Midbrain (tissue), 1 donor: Measurements from ENCODE around the gene ARL15.

Experiments used
- DNase-seq: peaks from one replicate; lab custom pipeline; 2025; lab: John Stamatoyannopoulos, UW

Gene ARL15

GRCh38 chr5:54030981-54031380, 279.4 kb downstream of the ARL15 start:
- DNase-seq, result no peak

- DNase-seq, result no peak
Observed at GRCh38 chr5:54024466-54024865, 285.9 kb downstream of the ARL15 start.

GRCh38 chr5:54022223-54022622, 288.1 kb downstream of the ARL15 start:
- no peak for DNase-seq

GRCh38 chr5:54021431-54022164, 288.8 kb downstream of the ARL15 start:
- DNase-seq, result no peak

GRCh38 chr5:54018438-54018837, 291.9 kb downstream of the ARL15 start:
- DNase-seq, result no peak

GRCh38 chr5:54017580-54017979, 292.8 kb downstream of the ARL15 start:
- no peak for DNase-seq

GRCh38 chr5:54013556-54014194, 296.7 kb downstream of the ARL15 start:
- no peak for DNase-seq

GRCh38 chr5:54009828-54010227, 300.5 kb downstream of the ARL15 start:
- no peak for DNase-seq

- no peak for DNase-seq
Observed at GRCh38 chr5:54009357-54009756, 301.0 kb downstream of the ARL15 start.

- DNase-seq, result no peak
Observed at GRCh38 chr5:54007827-54008777, 302.3 kb downstream of the ARL15 start.

- no peak for DNase-seq
Observed at GRCh38 chr5:54004697-54005096, 305.7 kb downstream of the ARL15 start.

- DNase-seq, result no peak
Observed at GRCh38 chr5:54002779-54003178, 307.6 kb downstream of the ARL15 start.

- DNase-seq, result no peak
Observed at GRCh38 chr5:54001976-54002775, 308.2 kb downstream of the ARL15 start.

GRCh38 chr5:54000011-54000410, 310.4 kb downstream of the ARL15 start:
- DNase-seq, result no peak

- no peak for DNase-seq
Observed at GRCh38 chr5:53997736-53998627, 312.4 kb downstream of the ARL15 start.

- DNase-seq, result no peak
Observed at GRCh38 chr5:53996008-53996407, 314.4 kb downstream of the ARL15 start.

- no peak for DNase-seq
Observed at GRCh38 chr5:53994148-53994547, 316.2 kb downstream of the ARL15 start.

GRCh38 chr5:53991942-53992341, 318.4 kb downstream of the ARL15 start:
- no peak for DNase-seq

- DNase-seq, result no peak
Observed at GRCh38 chr5:53987101-53987500, 323.3 kb downstream of the ARL15 start.

GRCh38 chr5:53985796-53986195, 324.6 kb downstream of the ARL15 start:
- no peak for DNase-seq

GRCh38 chr5:53984971-53985370, 325.4 kb downstream of the ARL15 start:
- DNase-seq, result no peak
